Upper lobe of left lung (tissue), 4 donors: ENCODE data around the gene PPP1R14B.

Experiments
- CTCF ChIP-seq, 6 experiments: fragments of 450-650 bp in 4 of 6; fragments of 200-600 bp in 2 of 6; sonication (generic) in 2 of 6; IDR thresholded peaks; one replicate each; pipeline ENCODE4 v1.5.1; 2016 to 2019; ENCODE audit warnings: antibody characterized with exemption in 6 of 6
- EP300 ChIP-seq, 4 donors: sonication (generic); formaldehyde crosslinking; IDR thresholded peaks; one replicate each; pipeline ENCODE4 v1.5.1; 2017; ENCODE audit warnings: antibody characterized with exemption in 4 of 4, control low read depth in 2 of 4
- POLR2A ChIP-seq, 4 donors: fragments of 450-650 bp; IDR thresholded peaks; one replicate each; pipeline ENCODE4 v1.5.1; 2016 to 2017; ENCODE audit warnings: antibody characterized with exemption in 4 of 4, mild to moderate bottlenecking in 2 of 4
- POLR2AphosphoS5 ChIP-seq, 2 donors: sonication (generic); formaldehyde crosslinking; IDR thresholded peaks; one replicate each; pipeline ENCODE4 v1.5.1; 2017; ENCODE audit warnings: antibody characterized with exemption in 2 of 2

GRCh38 chr11:64241491-64242374 lies 5.0 kb downstream of the PPP1R14B start:
- peak; percentile 61 to 75 for TF ChIP-seq POLR2AphosphoS5 (IDR thresholded peaks at IDR 0.05)
- TF ChIP-seq CTCF (IDR thresholded peaks at IDR 0.05), result peak in 3 of 6 experiments; percentile 11 to 38 (median 14)
- TF ChIP-seq POLR2A (IDR thresholded peaks at IDR 0.05), result peak in 3 of 4 donors; percentile 34 to 58 (median 45)
- TF ChIP-seq EP300 (IDR thresholded peaks at IDR 0.05), result no peak
